HK-2 (cell line): ENCODE measurements around the gene CENPL.

Experiments used
- DNase-seq: peaks from one replicate; pipeline ENCODE4 v3.0.0-alpha.2; 2018; ENCODE audit not compliant: unreplicated experiment

CENPL gene

GRCh38 chr1:173758110-173758509 lies 66.6 kb downstream of the CENPL start:
- DNase-seq, result no peak

- DNase-seq, result no peak
Observed at GRCh38 chr1:173757666-173758065, 67.0 kb downstream of the CENPL start.

- DNase-seq, result no peak
Observed at GRCh38 chr1:173753830-173754229, 70.9 kb downstream of the CENPL start.
